ENCODE measurements around the gene HSD17B12. TPM values are rescaled to one million over a fixed set of nuclear protein-coding genes. Genes with fewer than 3 reads are reported as not detected.

The HSD17B12 gene
- total and polyA plus RNA-seq, 2 of the 8 experiments (the other 6 are each of a cell fraction or from before 2014, with no cell fraction given) = 46.0 to 121 TPM

GRCh38 chr11:43691806-43692205 lies 11.3 kb downstream of the HSD17B12 start:
- Histone ChIP-seq H3K23me2 (ENCODE audit: low read depth, low read length) (no peaks in the 10 kb centered on the region; the same call in 1 of the 2 replicates), H2AFZ (ENCODE audit: low read length) (no peak overlapping the region), H3K18ac (ENCODE audit: extremely low read depth, low read length) (no peak overlapping the region), H4K20me1 (replicated peaks in 1 of 2; ENCODE audit: control insufficient read depth in 1 of 2, insufficient read depth in 2 of 2, low read length in 2 of 2) (peaks cover 5 to 15% of the 10 kb centered on the region in 2 experiments), H2BK5ac (ENCODE audit: low read depth, low read length) (no peak overlapping the region), H3K4me3 (ENCODE audit: extremely low read depth in 1 of 4, insufficient read depth in 2 of 4, low read depth in 3 of 4, low read length in 4 of 4) (no peak overlapping the region), H3K9ac (replicated peaks in 1 of 4; ENCODE audit: extremely low read depth in 1 of 4, low read depth in 3 of 4, low read length in 3 of 4) (no peak overlapping the region), H4K91ac (replicated peaks; ENCODE audit: insufficient read length, low read length) (no peak overlapping the region), H3K23ac (ENCODE audit: insufficient read length) (no peak overlapping the region), H3K27ac (ENCODE audit: low read depth, low read length) (no peak overlapping the region), H2BK12ac (ENCODE audit: low read depth, low read length) (no peak overlapping the region), H3K56ac (replicated peaks; ENCODE audit: insufficient read length, low read depth, low read length) (no peak overlapping the region), H3K14ac (ENCODE audit: insufficient read length) (no peak overlapping the region), H3K4me1 (replicated peaks in 1 of 4; ENCODE audit: control insufficient read depth in 3 of 4, insufficient read depth in 4 of 4, low read length in 3 of 4) (peaks cover 0 to 4% (median 1%) of the 10 kb centered on the region in 4 experiments; a peak in 2 of 7 replicates), H2BK120ac (replicated peaks; ENCODE audit: low read depth, low read length) (no peak overlapping the region), H3K79me2 (ENCODE audit: control insufficient read depth in 1 of 2, insufficient read depth in 2 of 2, low read length in 2 of 2) (peaks cover 6 to 88% of the 10 kb centered on the region in 2 experiments; a peak in 3 of 4 replicates), H4K5ac (ENCODE audit: insufficient read length, low read depth, low read length) (no peak overlapping the region), H3K4me2 (ENCODE audit: insufficient read depth in 1 of 2, low read depth in 2 of 2, low read length in 2 of 2) (no peak overlapping the region), H2AK5ac (ENCODE audit: low read depth, low read length) (no peak overlapping the region), H2BK15ac (ENCODE audit: low read length) (no peak overlapping the region), H3K27me3 (replicated peaks in 1 of 4; ENCODE audit: control insufficient read depth in 3 of 4, extremely low read depth in 1 of 4, insufficient read depth in 3 of 4, low read length in 3 of 4) (no peaks in the 10 kb centered on the region), H3K36me3 (ENCODE audit: control insufficient read depth in 2 of 4, insufficient read depth in 4 of 4, low read length in 3 of 4) (peaks cover 0 to 4% (median under 1%) of the 10 kb centered on the region in 4 experiments; a peak in 2 of 8 replicates), H3K79me1 (ENCODE audit: low read depth, low read length) (peaks cover 6% of the 10 kb centered on the region; the same call in 1 of the 2 replicates), H3K9me3 (ENCODE audit: insufficient read depth in 2 of 2, low read depth in 1 of 2, low read length in 1 of 2) (no peaks in the 10 kb centered on the region), H3K4ac (replicated peaks; ENCODE audit: insufficient read length, low read depth, low read length) (no peak overlapping the region), H2BK20ac (ENCODE audit: low read length) (no peak overlapping the region), H4K8ac (ENCODE audit: extremely low read depth, insufficient read depth, low read length) (no peak overlapping the region)
- 85% methylated on average over 1 of the region's 1 CpG; no CpG with 5 or more reads in 1 of the 2 experiments for WGBS, 2 experiments (ENCODE audit: extremely low coverage in 1 of 2, insufficient coverage in 1 of 2, insufficient read length in 1 of 2, insufficient replicate concordance in 2 of 2, low coverage in 1 of 2, low lambda C conversion rate in 2 of 2, missing lambda C conversion rate in 1 of 2)
- CTCF ChIA-PET (ENCODE audit: partially characterized antibody) = no interaction called here
- FAIRE-seq (no peak), DNase-seq (ENCODE audit: low read depth in 1 of 2, low spot score in 2 of 2) (no peak)
- POLR2A ChIA-PET (ENCODE audit: partially characterized antibody) = interaction anchor here (1.3 kb wide), 1 partner anchor 11 kb away, joined by 3 read pairs; the partner anchor contains the start of gene HSD17B12
- TF ChIP-seq CTCF (IDR thresholded peaks at IDR 0.05; ENCODE audit: control extremely low read depth in 1 of 3, insufficient read depth in 1 of 3, low read depth in 1 of 3, low read length in 3 of 3) (no peak), SUZ12 (IDR thresholded peaks at IDR 0.05; ENCODE audit: low read length) (no peak), TEAD4 (IDR thresholded peaks at IDR 0.05; ENCODE audit: low read depth, low read length) (no peak), SP4 (IDR thresholded peaks at IDR 0.05; ENCODE audit: low read length) (no peak)

All from H1 (cell line).